IMR-90 (cell line): Measurements from ENCODE around the gene ADD1.

Experiments
- BHLHE40 ChIP-seq: fragments of 150-350 bp; IDR thresholded peaks from 2 replicates; pipeline ENCODE4 v1.6.1; 2016; ENCODE audit warnings: mild to moderate bottlenecking, low read depth, low read length
- CEBPB ChIP-seq: IDR thresholded peaks from 2 replicates; pipeline ENCODE4 v1.6.1; 2012; ENCODE audit warnings: low read depth, low read length, improper control_type of control experiment
- CHD1 ChIP-seq: IDR thresholded peaks from 2 replicates; pipeline ENCODE4 v1.6.1; 2012; ENCODE audit warnings: low read depth, low read length, improper control_type of control experiment
- FOS ChIP-seq: fragments of 150-350 bp; IDR thresholded peaks from 2 replicates; pipeline ENCODE4 v1.6.1; 2016; ENCODE audit warnings: low read depth, low read length
- MAFK ChIP-seq: IDR thresholded peaks from 2 replicates; pipeline ENCODE4 v1.6.1; 2012; ENCODE audit warnings: low read depth, low read length, improper control_type of control experiment
- MXI1 ChIP-seq: IDR thresholded peaks from 2 replicates; pipeline ENCODE4 v1.6.1; 2012; ENCODE audit warnings: low read depth, mild to moderate bottlenecking, low read length, moderate library complexity, borderline replicate concordance
- NFE2L2 ChIP-seq: fragments of 150-350 bp; IDR thresholded peaks from 2 replicates; pipeline ENCODE4 v1.6.1; 2016; ENCODE audit warnings: low read depth, mild to moderate bottlenecking, low read length
- POLR2A ChIP-seq: IDR thresholded peaks from 2 replicates; pipeline ENCODE4 v1.6.1; 2012; ENCODE audit warnings: mild to moderate bottlenecking, low read depth, low read length
- RAD21 ChIP-seq: IDR thresholded peaks from 2 replicates; pipeline ENCODE4 v1.6.1; 2012; ENCODE audit warnings: low read length, improper control_type of control experiment
- RCOR1 ChIP-seq: IDR thresholded peaks from 2 replicates; pipeline ENCODE4 v1.6.1; 2012; ENCODE audit warnings: mild to moderate bottlenecking, low read length, improper control_type of control experiment; ENCODE audit not compliant: insufficient replicate concordance
- RFX5 ChIP-seq: IDR thresholded peaks from 2 replicates; pipeline ENCODE4 v1.8.0; 2012; ENCODE audit warnings: low read depth, mild to moderate bottlenecking, low read length, moderate library complexity
- SMC3 ChIP-seq: fragments of 150-350 bp; IDR thresholded peaks from 2 replicates; pipeline ENCODE4 v1.6.1; 2016; ENCODE audit warnings: low read depth, mild to moderate bottlenecking, antibody characterized with exemption, low read length, moderate library complexity
- TF ChIP-seq, protein P1 (sequence below): fragments of 150-350 bp; IDR thresholded peaks from 2 replicates; pipeline ENCODE4 v1.6.1; 2017; ENCODE audit warnings: mild to moderate bottlenecking, antibody characterized with exemption, low read length, low read depth
- TF ChIP-seq, protein P2 (sequence below): conservative IDR thresholded peaks from 2 replicates; pipeline ENCODE4 v1.5.1; 2012; ENCODE audit warnings: mild to moderate bottlenecking, low read depth, low read length, improper control_type of control experiment

DNA sequence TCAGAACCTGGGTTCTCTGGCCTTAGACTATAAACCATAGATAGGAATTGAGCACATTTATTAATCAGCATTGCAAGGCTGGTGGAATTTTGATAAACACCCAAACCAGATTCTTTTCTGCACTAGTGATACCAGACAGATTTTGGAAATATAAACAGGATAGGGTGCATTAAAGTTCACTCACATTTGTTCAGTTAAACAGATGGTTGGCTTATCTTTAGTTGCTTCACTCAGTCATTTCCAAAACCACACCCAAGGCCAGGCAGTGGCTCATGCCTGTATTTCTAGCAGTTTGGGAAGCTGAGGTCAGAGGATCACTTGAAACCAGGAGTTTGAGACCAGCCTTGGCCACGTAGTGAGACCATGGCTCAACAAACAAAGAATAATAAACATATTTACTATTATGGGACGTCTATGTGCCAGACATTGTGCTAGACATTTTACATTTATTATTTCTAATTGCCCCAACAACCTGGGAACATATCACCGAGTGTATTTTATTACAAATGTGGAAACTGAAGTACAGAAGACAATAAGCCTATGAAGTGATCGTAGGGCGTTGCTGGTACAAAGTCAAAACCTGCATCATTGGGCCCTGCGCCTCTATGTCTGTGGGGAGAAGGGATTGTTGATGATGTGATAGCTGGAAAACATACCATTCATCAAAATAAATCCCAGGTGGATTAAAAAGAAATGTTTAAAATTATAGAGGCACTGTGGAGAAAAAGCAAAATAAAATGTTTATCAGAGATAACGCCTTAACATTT, 15.0 kb downstream of the ADD1 start:
- TF ChIP-seq SMC3, result no peak
- no peak for TF ChIP-seq POLR2A
- TF ChIP-seq, protein P1, sequence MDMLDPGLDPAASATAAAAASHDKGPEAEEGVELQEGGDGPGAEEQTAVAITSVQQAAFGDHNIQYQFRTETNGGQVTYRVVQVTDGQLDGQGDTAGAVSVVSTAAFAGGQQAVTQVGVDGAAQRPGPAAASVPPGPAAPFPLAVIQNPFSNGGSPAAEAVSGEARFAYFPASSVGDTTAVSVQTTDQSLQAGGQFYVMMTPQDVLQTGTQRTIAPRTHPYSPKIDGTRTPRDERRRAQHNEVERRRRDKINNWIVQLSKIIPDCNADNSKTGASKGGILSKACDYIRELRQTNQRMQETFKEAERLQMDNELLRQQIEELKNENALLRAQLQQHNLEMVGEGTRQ, result no peak
- TF ChIP-seq RFX5, result no peak
- TF ChIP-seq, protein P2, sequence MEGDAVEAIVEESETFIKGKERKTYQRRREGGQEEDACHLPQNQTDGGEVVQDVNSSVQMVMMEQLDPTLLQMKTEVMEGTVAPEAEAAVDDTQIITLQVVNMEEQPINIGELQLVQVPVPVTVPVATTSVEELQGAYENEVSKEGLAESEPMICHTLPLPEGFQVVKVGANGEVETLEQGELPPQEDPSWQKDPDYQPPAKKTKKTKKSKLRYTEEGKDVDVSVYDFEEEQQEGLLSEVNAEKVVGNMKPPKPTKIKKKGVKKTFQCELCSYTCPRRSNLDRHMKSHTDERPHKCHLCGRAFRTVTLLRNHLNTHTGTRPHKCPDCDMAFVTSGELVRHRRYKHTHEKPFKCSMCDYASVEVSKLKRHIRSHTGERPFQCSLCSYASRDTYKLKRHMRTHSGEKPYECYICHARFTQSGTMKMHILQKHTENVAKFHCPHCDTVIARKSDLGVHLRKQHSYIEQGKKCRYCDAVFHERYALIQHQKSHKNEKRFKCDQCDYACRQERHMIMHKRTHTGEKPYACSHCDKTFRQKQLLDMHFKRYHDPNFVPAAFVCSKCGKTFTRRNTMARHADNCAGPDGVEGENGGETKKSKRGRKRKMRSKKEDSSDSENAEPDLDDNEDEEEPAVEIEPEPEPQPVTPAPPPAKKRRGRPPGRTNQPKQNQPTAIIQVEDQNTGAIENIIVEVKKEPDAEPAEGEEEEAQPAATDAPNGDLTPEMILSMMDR, result no peak
- TF ChIP-seq RAD21, result no peak
- TF ChIP-seq FOS, result no peak
- no peak; the same call in 1 of the 2 replicates for TF ChIP-seq BHLHE40
- no peak for TF ChIP-seq MAFK
- TF ChIP-seq NFE2L2, result no peak
- TF ChIP-seq MXI1, result no peak
- no peak for TF ChIP-seq RCOR1
- no peak for TF ChIP-seq CHD1
- peak; percentile 63 for TF ChIP-seq CEBPB
